Measurements from ENCODE around the gene MAN2A1. TPM values are rescaled to one million over a fixed set of nuclear protein-coding genes. Genes with fewer than 3 reads are reported as not detected.

The MAN2A1 gene
- total RNA-seq, 1 experiment from 2014 or later, result 35.4 TPM

GRCh38 chr5:109700516-109701153 is 10.9 kb downstream of the MAN2A1 start:
- Histone ChIP-seq H3K4me3 (replicated peaks in 1 of 2; ENCODE audit: low read depth in 1 of 2, low read length in 2 of 2) (no peak overlapping the region), H3K79me2 (ENCODE audit: insufficient read depth, low read length) (peaks cover 65% of the 10 kb centered on the region), H2AFZ (ENCODE audit: low read depth, low read length, poor library complexity, severe bottlenecking) (no peak overlapping the region), H3K4me2 (ENCODE audit: low read length) (no peak overlapping the region), H3K27me3 (ENCODE audit: insufficient read depth, low read length) (no peaks in the 10 kb centered on the region), H3K27ac (ENCODE audit: low read depth, low read length) (no peak overlapping the region), H3K9ac (ENCODE audit: low read length) (no peak overlapping the region), H3K9me2 (ENCODE audit: insufficient read depth) (no peaks in the 10 kb centered on the region), H3K36me3 (ENCODE audit: control insufficient read depth in 1 of 2, insufficient read depth in 2 of 2, low read length in 2 of 2) (no peaks in the 10 kb centered on the region), H3K9me3 (ENCODE audit: control insufficient read depth in 1 of 2, insufficient read depth in 1 of 2, low read depth in 1 of 2, low read length in 2 of 2) (no peaks in the 10 kb centered on the region), H4K20me1 (ENCODE audit: insufficient read depth) (no peaks in the 10 kb centered on the region), H3K4me1 (ENCODE audit: control insufficient read depth in 1 of 2, insufficient read depth in 2 of 2, low read length in 2 of 2) (no peaks in the 10 kb centered on the region)
- no peak for TF ChIP-seq FOSL1 (IDR thresholded peaks at IDR 0.05; ENCODE audit: low read depth)
- ChIA-PET CTCF (no interaction called here), RAD21 (ENCODE audit: low non-redundant PET in 1 of 2, low total read pairs in 2 of 2, uncharacterized antibody in 2 of 2, unreplicated experiment in 2 of 2) (no interaction called here), POLR2A (no interaction called here)
- no peak for ATAC-seq
- no TSS peak for BruUV-seq (replicated peaks)
- intact Hi-C loops (cut with micrococcal nuclease), result no loop called here
- DNase-seq (ENCODE audit: low read depth, low spot score), result no peak

DNA sequence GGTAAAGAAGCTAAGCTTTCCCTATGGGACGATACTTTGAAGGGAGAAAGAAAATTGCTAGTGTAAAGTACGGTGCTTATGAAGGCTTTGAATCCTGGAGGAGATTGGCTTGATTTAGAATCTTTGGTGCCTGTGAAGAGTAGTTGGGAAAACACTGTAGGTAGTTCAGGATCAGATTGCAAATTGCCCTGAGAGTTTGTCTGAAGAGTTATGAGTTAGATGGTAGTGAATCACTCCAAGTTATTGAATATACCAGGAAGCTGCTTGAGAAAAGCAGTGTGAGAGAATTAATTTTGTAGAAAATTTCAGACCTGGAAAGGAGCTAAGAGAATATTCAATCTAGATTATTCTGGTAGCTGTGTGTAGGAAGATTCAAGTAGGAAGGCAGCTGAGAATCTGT is 11.5 kb downstream of the MAN2A1 start:
- ChIA-PET RAD21 (ENCODE audit: low non-redundant PET in 1 of 2, low total read pairs in 2 of 2, uncharacterized antibody in 2 of 2, unreplicated experiment in 2 of 2) (no interaction called here), CTCF (no interaction called here), POLR2A (no interaction called here)
- Histone ChIP-seq H3K9ac (ENCODE audit: low read length) (no peak overlapping the region), H3K27me3 (ENCODE audit: insufficient read depth, low read length) (no peaks in the 10 kb centered on the region), H3K4me3 (replicated peaks in 1 of 2; ENCODE audit: low read depth in 1 of 2, low read length in 2 of 2) (no peak overlapping the region), H3K9me2 (ENCODE audit: insufficient read depth) (no peaks in the 10 kb centered on the region), H4K20me1 (ENCODE audit: insufficient read depth) (no peaks in the 10 kb centered on the region), H3K27ac (ENCODE audit: low read depth, low read length) (no peak overlapping the region), H3K4me2 (ENCODE audit: low read length) (no peak overlapping the region), H2AFZ (ENCODE audit: low read depth, low read length, poor library complexity, severe bottlenecking) (no peak overlapping the region), H3K4me1 (ENCODE audit: control insufficient read depth in 1 of 2, insufficient read depth in 2 of 2, low read length in 2 of 2) (no peaks in the 10 kb centered on the region), H3K79me2 (ENCODE audit: insufficient read depth, low read length) (peaks cover 62% of the 10 kb centered on the region; the same call in 1 of the 2 replicates), H3K36me3 (ENCODE audit: control insufficient read depth in 1 of 2, insufficient read depth in 2 of 2, low read length in 2 of 2) (no peaks in the 10 kb centered on the region), H3K9me3 (ENCODE audit: control insufficient read depth in 1 of 2, insufficient read depth in 1 of 2, low read depth in 1 of 2, low read length in 2 of 2) (no peaks in the 10 kb centered on the region)
- intact Hi-C loops (cut with micrococcal nuclease), result no loop called here
- no TSS peak for BruUV-seq (replicated peaks)
- DNase-seq (ENCODE audit: low read depth, low spot score), result no peak
- no peak for TF ChIP-seq SIN3A (IDR thresholded peaks at IDR 0.05; ENCODE audit: low read depth)
- no peak for TF ChIP-seq ELF1 (IDR thresholded peaks at IDR 0.05; ENCODE audit: borderline replicate concordance, low read depth)
- no peak for TF ChIP-seq TCF7L2 (IDR thresholded peaks at IDR 0.05; ENCODE audit: borderline replicate concordance, extremely low read depth, insufficient read depth, insufficient read length)
- TF ChIP-seq EGR1 (IDR thresholded peaks at IDR 0.05; ENCODE audit: low read depth), result no peak
- no peak for TF ChIP-seq YY1 (IDR thresholded peaks at IDR 0.05; ENCODE audit: extremely low read depth, insufficient replicate concordance, low read depth, low read length)
- TF ChIP-seq ATF3 (IDR thresholded peaks at IDR 0.05), result no peak
- TF ChIP-seq POLR2AphosphoS5 (IDR thresholded peaks at IDR 0.05; ENCODE audit: low read depth, low read length), result no peak
- TF ChIP-seq EZH2phosphoT487 (IDR thresholded peaks at IDR 0.05; ENCODE audit: borderline replicate concordance), result no peak
- no peak for TF ChIP-seq SP1 (IDR thresholded peaks at IDR 0.05; ENCODE audit: low read depth)
- TF ChIP-seq, protein P1, sequence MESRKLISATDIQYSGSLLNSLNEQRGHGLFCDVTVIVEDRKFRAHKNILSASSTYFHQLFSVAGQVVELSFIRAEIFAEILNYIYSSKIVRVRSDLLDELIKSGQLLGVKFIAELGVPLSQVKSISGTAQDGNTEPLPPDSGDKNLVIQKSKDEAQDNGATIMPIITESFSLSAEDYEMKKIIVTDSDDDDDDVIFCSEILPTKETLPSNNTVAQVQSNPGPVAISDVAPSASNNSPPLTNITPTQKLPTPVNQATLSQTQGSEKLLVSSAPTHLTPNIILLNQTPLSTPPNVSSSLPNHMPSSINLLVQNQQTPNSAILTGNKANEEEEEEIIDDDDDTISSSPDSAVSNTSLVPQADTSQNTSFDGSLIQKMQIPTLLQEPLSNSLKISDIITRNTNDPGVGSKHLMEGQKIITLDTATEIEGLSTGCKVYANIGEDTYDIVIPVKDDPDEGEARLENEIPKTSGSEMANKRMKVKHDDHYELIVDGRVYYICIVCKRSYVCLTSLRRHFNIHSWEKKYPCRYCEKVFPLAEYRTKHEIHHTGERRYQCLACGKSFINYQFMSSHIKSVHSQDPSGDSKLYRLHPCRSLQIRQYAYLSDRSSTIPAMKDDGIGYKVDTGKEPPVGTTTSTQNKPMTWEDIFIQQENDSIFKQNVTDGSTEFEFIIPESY (IDR thresholded peaks at IDR 0.05; ENCODE audit: extremely low read depth, insufficient replicate concordance, low read length), result no peak
- TF ChIP-seq RAD21 (IDR thresholded peaks at IDR 0.05; ENCODE audit: low read depth), result no peak
- ATAC-seq, result no peak

All from HCT116 (cell line).